ENCODE data around the gene ZEB1.

The ZEB1 gene

GRCh38 chr10:31468536-31468859 is 149.5 kb downstream of the ZEB1 start:
- no peak overlapping the region for H2AFZ ChIP-seq (ENCODE audit: low read length)
- TF ChIP-seq CTCF (conservative IDR thresholded peaks at IDR 0.05; ENCODE audit: low read length) = no peak
- no peak for TF ChIP-seq EZH2phosphoT487 (IDR thresholded peaks at IDR 0.05; ENCODE audit: borderline replicate concordance)

GRCh38 chr10:31475519-31475918 is 156.5 kb downstream of the ZEB1 start:
- H3K27me3 ChIP-seq (ENCODE audit: insufficient read depth, low read length, poor library complexity, severe bottlenecking) = no peaks in the 10 kb centered on the region
- no peak overlapping the region for H2AFZ ChIP-seq (ENCODE audit: low read length)
- H3K9ac ChIP-seq (ENCODE audit: low read depth, low read length, poor library complexity, severe bottlenecking) = no peak overlapping the region
- peaks cover 3% of the 10 kb centered on the region; the same call in 1 of the 2 replicates for H3K79me2 ChIP-seq (ENCODE audit: insufficient read depth, low read length)
- H3K36me3 ChIP-seq (ENCODE audit: insufficient read depth, low read length) = peaks cover 10% of the 10 kb centered on the region
- H4K20me1 ChIP-seq (ENCODE audit: insufficient read depth, low read length, poor library complexity, severe bottlenecking) = no peaks in the 10 kb centered on the region
- peaks cover 5% of the 10 kb centered on the region; the same call in 1 of the 2 replicates for H3F3A ChIP-seq (ENCODE audit: low read depth)
- no peak overlapping the region for H3K4me3 ChIP-seq (ENCODE audit: low read length, poor library complexity, severe bottlenecking)
- peaks cover 34% of the 10 kb centered on the region for H3K4me1 ChIP-seq (ENCODE audit: insufficient read depth, low read length, poor library complexity, severe bottlenecking)
- H3K9me2 ChIP-seq (replicated peaks; ENCODE audit: low read depth, low read length) = no peaks in the 10 kb centered on the region
- no peak overlapping the region for H3K4me2 ChIP-seq (ENCODE audit: low read depth, low read length, poor library complexity, severe bottlenecking)
- peaks cover 9% of the 10 kb centered on the region; the same call in 1 of the 2 replicates for H3K9me3 ChIP-seq (ENCODE audit: insufficient read depth, low read depth, low read length)
- TF ChIP-seq EZH2phosphoT487 (IDR thresholded peaks at IDR 0.05; ENCODE audit: borderline replicate concordance) (no peak), CTCF (conservative IDR thresholded peaks at IDR 0.05; ENCODE audit: low read length) (no peak)

More at GRCh38 chr10:31468536-31468859, 149.5 kb downstream of the ZEB1 start:
- Histone ChIP-seq H3K4me3 (ENCODE audit: low read length, poor library complexity, severe bottlenecking) (no peak overlapping the region), H3K9me2 (replicated peaks; ENCODE audit: low read depth, low read length) (no peaks in the 10 kb centered on the region), H3K36me3 (ENCODE audit: insufficient read depth, low read length) (peaks cover 54% of the 10 kb centered on the region), H4K20me1 (ENCODE audit: insufficient read depth, low read length, poor library complexity, severe bottlenecking) (no peaks in the 10 kb centered on the region), H3K4me1 (ENCODE audit: insufficient read depth, low read length, poor library complexity, severe bottlenecking) (no peaks in the 10 kb centered on the region), H3K9ac (ENCODE audit: low read depth, low read length, poor library complexity, severe bottlenecking) (no peak overlapping the region), H3F3A (ENCODE audit: low read depth) (no peaks in the 10 kb centered on the region), H3K79me2 (ENCODE audit: insufficient read depth, low read length) (no peaks in the 10 kb centered on the region), H3K27me3 (ENCODE audit: insufficient read depth, low read length, poor library complexity, severe bottlenecking) (no peaks in the 10 kb centered on the region), H3K4me2 (ENCODE audit: low read depth, low read length, poor library complexity, severe bottlenecking) (no peak overlapping the region), H3K9me3 (ENCODE audit: insufficient read depth, low read depth, low read length) (peaks cover 14% of the 10 kb centered on the region)

- Histone ChIP-seq H3K9me3 (ENCODE audit: insufficient read depth, low read depth, low read length) (peaks cover 9% of the 10 kb centered on the region; the same call in 1 of the 2 replicates), H3K9ac (ENCODE audit: low read depth, low read length, poor library complexity, severe bottlenecking) (no peak overlapping the region), H2AFZ (ENCODE audit: low read length) (no peak overlapping the region), H3K79me2 (ENCODE audit: insufficient read depth, low read length) (peaks cover 8% of the 10 kb centered on the region), H3K4me2 (ENCODE audit: low read depth, low read length, poor library complexity, severe bottlenecking) (no peak overlapping the region), H3K9me2 (replicated peaks; ENCODE audit: low read depth, low read length) (no peaks in the 10 kb centered on the region), H3K4me3 (ENCODE audit: low read length, poor library complexity, severe bottlenecking) (no peak overlapping the region), H3K36me3 (ENCODE audit: insufficient read depth, low read length) (peaks cover 10% of the 10 kb centered on the region), H3K4me1 (ENCODE audit: insufficient read depth, low read length, poor library complexity, severe bottlenecking) (peaks cover 36% of the 10 kb centered on the region), H3K27me3 (ENCODE audit: insufficient read depth, low read length, poor library complexity, severe bottlenecking) (no peaks in the 10 kb centered on the region), H4K20me1 (ENCODE audit: insufficient read depth, low read length, poor library complexity, severe bottlenecking) (no peaks in the 10 kb centered on the region), H3F3A (ENCODE audit: low read depth) (peaks cover 5% of the 10 kb centered on the region; the same call in 1 of the 2 replicates)
- no peak for TF ChIP-seq CTCF (conservative IDR thresholded peaks at IDR 0.05; ENCODE audit: low read length)
- no peak for TF ChIP-seq EZH2phosphoT487 (IDR thresholded peaks at IDR 0.05; ENCODE audit: borderline replicate concordance)
Measured at GRCh38 chr10:31476088-31476487, 157.1 kb downstream of the ZEB1 start.
